ENCODE measurements around the gene SRSF11.
A peak's percentile ranks its signal among the peaks of the same experiment; 100 is the strongest.
"Not testable (repeated sequence)": the region's sequence is repeated elsewhere in the genome, so short reads cannot be mapped to it uniquely, and the experiment has no call there.

SRSF11 gene, protein sequence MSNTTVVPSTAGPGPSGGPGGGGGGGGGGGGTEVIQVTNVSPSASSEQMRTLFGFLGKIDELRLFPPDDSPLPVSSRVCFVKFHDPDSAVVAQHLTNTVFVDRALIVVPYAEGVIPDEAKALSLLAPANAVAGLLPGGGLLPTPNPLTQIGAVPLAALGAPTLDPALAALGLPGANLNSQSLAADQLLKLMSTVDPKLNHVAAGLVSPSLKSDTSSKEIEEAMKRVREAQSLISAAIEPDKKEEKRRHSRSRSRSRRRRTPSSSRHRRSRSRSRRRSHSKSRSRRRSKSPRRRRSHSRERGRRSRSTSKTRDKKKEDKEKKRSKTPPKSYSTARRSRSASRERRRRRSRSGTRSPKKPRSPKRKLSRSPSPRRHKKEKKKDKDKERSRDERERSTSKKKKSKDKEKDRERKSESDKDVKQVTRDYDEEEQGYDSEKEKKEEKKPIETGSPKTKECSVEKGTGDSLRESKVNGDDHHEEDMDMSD

DNA sequence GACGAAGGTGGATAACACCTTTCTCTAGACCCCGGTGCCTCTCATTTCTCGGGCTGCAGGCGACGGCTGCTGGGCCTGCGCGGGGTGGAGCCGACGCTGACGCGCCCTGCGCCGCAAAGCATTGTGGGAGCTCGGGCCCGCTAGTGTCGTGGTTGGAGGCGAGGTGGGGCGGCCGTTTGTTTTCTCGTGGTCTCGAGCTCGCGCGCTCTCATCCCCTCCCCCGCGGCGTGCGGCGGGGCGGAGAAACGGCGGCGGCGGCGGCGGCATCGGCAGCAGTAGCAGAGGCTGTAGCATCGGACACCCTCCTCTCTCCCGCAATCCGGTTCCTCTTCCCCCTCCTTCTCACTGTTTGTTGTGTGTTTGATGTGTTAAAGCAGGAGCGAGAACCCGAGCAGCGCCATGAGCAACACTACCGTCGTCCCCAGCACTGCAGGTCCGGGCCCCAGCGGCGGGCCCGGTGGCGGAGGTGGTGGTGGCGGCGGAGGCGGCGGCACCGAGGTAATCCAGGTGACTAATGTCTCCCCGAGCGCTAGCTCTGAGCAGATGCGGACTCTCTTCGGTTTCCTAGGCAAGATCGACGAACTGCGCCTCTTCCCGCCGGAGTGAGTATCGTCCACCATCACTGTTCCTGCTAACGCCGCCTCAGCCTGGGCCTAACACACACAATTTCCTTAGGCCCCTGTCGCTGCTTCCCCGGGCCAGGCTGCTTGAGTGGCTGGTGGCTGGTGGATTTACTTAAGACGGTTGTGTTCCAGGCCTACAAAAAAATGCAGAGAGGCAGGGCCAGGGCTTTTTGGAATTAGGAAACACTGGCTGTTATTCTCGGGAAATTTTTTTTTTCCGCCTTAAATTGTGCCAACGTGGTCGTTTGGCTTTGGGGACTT lies at the start of gene SRSF11:
Gene SRSF11 (plus strand): TSS at position 143 of the 884 bp plus-strand sequence. CDS start 257 bp downstream, at position 400.
- peak; percentile 91 to 94 (median 92) for DNase-seq (ENCODE audit: low read depth in 2 of 3, low spot score in 2 of 3)

GRCh38 chr1:70171512-70171911 lies 49.7 kb upstream of the SRSF11 start:
- no peak for DNase-seq (ENCODE audit: low read depth in 2 of 3, low spot score in 2 of 3)

- not testable (repeated sequence) for DNase-seq (ENCODE audit: low read depth in 2 of 3, low spot score in 2 of 3)
Measured at GRCh38 chr1:70185181-70185580, 36.0 kb upstream of the SRSF11 start.

GRCh38 chr1:70188522-70188921 lies 32.7 kb upstream of the SRSF11 start:
- no peak for DNase-seq (ENCODE audit: low read depth in 2 of 3, low spot score in 2 of 3)

- DNase-seq (ENCODE audit: low read depth in 2 of 3, low spot score in 2 of 3), result no peak
Measured at GRCh38 chr1:70190180-70190579, 31.0 kb upstream of the SRSF11 start.

- DNase-seq (ENCODE audit: low read depth in 2 of 3, low spot score in 2 of 3), result not testable (repeated sequence)
Measured at GRCh38 chr1:70192446-70192845, 28.7 kb upstream of the SRSF11 start.

DNA sequence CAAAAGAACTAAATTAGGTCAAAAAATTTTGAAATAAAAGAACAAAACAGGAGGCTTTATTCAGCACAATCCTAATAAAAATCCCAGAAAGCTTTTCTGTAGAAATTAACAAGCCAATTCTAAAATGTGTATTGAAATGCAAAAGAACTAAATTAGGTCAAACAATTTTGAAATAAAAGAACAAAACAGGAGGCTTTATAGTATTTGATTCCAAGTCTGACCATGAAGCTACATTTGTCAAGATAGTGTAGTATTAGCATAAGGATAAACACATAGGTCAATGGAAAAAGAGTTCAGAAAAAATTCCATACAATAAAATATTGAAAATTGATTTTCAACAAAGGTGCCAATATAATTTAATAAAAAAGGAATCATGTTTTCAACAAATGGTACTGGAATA lies 26.6 kb upstream of the SRSF11 start:
- no peak for DNase-seq (ENCODE audit: low read depth in 2 of 3, low spot score in 2 of 3)

DNA sequence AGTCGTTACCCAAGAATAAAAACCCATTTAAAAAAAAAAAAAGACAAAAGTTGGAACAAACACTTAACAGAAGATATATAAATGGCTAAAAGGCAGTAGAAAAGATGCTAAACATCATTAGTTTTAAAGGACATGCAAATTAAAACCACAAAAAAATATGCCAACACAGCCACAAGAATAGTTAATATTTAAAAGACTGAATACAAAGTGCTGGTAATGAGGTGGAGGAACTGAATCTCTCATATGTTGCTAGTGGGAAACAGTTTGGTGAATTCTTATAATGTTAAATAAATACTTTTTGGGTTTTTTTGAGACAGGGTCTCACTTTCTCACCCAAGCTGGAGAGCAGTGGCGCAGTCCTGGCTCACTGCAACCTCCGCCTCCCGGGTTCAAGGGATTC lies 25.8 kb upstream of the SRSF11 start:
- no peak for DNase-seq (ENCODE audit: low read depth in 2 of 3, low spot score in 2 of 3)

DNA sequence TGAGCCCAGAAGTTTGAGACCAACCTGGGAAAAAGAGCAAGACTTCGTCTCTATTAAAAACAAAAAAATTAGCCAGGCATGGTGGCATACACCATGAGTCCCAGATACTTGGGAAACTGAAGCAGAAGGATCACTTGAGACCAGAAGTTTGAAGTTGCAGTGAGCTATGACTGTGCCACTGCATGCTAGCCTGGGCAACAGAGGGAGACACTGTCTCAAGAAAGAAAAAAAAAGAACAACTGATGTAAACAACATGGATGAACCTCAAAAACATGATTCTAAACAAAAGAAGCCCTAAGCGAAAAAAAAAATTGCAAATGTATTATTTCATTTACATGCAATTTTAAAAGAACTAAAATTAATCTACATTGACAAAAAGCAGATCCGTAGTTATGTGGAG lies 24.8 kb upstream of the SRSF11 start:
- DNase-seq (ENCODE audit: low read depth in 2 of 3, low spot score in 2 of 3), result no peak

DNA sequence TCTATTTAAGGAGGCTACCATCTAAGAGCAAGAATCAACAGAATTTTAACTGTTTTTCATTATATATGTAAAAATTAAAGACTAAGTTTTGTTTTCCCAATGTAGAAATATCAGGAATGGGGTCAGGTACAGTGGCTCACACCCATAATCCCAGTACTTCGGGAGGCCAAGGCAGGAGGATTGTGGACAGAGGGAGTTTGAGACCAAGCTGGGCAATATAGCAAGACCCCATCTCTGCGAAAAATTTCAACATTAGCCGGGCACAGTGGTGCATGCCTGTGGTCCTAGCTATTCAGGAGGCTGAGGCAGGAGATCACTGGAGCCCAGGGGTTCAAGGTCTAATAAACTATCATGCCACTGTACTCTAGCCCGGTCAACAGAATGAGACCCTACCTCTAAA lies 21.1 kb upstream of the SRSF11 start:
- no peak for DNase-seq (ENCODE audit: low read depth in 2 of 3, low spot score in 2 of 3)

- no peak for DNase-seq (ENCODE audit: low read depth in 2 of 3, low spot score in 2 of 3)
Measured at GRCh38 chr1:70202173-70202758, 18.9 kb upstream of the SRSF11 start.

- no peak for DNase-seq (ENCODE audit: low read depth in 2 of 3, low spot score in 2 of 3)
Measured at GRCh38 chr1:70204139-70204538, 17.0 kb upstream of the SRSF11 start.

GRCh38 chr1:70204600-70204999 lies 16.6 kb upstream of the SRSF11 start:
- no peak for DNase-seq (ENCODE audit: low read depth in 2 of 3, low spot score in 2 of 3)

DNA sequence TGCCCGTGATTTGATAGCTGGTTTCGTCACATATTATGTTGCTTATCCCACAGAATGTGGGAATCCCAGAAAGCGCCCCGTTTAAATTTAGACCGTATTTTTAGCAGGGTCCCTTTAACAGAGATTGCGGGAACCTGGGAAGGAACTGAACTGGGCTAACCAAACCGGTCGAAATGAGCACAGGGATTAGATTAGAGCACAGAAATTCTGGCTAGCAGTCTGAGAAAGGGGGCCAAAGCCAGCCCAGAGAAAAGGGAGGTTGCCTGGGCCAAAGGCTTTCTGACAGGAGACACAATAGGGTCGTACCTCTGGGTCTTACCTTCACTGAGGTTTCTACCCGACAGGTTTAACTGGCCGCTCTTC lies 16.1 kb upstream of the SRSF11 start:
- no peak for DNase-seq (ENCODE audit: low read depth in 2 of 3, low spot score in 2 of 3)

- DNase-seq (ENCODE audit: low read depth in 2 of 3, low spot score in 2 of 3), result peak; percentile 91 to 98 (median 94)
Measured at GRCh38 chr1:70205434-70206118, 15.6 kb upstream of the SRSF11 start, which contains the start of gene LRRC40. LRRC40 (minus strand) TSS chr1:70205579; CDS start chr1:70205540, 39 bp downstream.

- DNase-seq (ENCODE audit: low read depth in 2 of 3, low spot score in 2 of 3), result not testable (repeated sequence)
Measured at GRCh38 chr1:70206833-70207232, 14.3 kb upstream of the SRSF11 start.

DNA sequence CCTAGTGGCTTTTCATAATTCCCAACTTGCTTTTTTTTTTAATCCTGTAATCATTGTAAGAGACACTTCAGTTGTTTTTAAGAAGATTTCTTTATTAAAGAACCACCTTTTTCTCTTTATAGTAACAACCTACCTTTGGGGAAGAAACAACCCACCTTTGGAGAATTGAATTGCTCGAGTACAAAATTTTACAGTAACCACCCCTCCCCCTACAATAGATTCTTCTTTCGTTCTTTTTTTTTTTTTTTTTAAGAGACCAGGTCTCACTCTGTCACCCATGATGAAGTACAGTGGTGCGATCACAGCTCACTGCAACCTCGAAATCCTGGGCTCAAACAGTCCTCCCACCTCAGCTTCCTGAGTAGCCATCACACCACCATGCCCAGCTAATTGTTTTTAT lies 13.7 kb upstream of the SRSF11 start:
- no peak for DNase-seq (ENCODE audit: low read depth in 2 of 3, low spot score in 2 of 3)

- DNase-seq (ENCODE audit: low read depth in 2 of 3, low spot score in 2 of 3), result no peak
Measured at GRCh38 chr1:70208292-70208691, 12.9 kb upstream of the SRSF11 start.

- DNase-seq (ENCODE audit: low read depth in 2 of 3, low spot score in 2 of 3), result no peak
Measured at GRCh38 chr1:70210820-70211219, 10.4 kb upstream of the SRSF11 start.

DNA sequence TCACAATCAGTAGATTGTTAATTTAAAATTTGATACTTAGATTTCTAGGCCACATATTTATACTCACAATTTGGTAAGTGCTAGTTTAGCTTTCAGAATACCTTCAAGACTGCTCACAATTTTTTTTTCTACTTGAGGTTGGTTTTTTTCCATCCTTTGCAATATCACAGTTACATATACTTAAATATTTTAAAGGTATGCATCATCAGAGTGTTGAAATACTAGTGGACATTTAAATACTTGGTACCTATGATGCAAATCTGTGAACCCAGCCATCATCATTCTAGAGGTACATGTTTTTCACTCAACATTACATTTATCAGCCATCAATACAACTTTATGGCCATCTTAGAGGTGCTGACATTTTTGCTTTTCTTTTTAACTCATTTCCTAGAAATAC lies 9.6 kb upstream of the SRSF11 start:
- no peak for DNase-seq (ENCODE audit: low read depth in 2 of 3, low spot score in 2 of 3)

GRCh38 chr1:70220015-70220414 lies 1.2 kb upstream of the SRSF11 start:
- DNase-seq (ENCODE audit: low read depth in 2 of 3, low spot score in 2 of 3), result no peak

All from activated CD8-positive, alpha-beta memory T cell treated with anti-CD3 and anti-CD28 coated beads for 48 hours (primary cell).